PFSK-1 (cell line): ENCODE data around the gene ADAM12.

ENCODE experiments used
- FOXP2 ChIP-seq: optimal IDR thresholded peaks from 2 replicates; pipeline ENCODE3; 2011; ENCODE audit warnings: borderline replicate concordance, control low read depth, inconsistent platforms; ENCODE audit not compliant: insufficient read depth; ENCODE audit errors: extremely low read length, extremely low read depth
- POLR2AphosphoS5 ChIP-seq: IDR thresholded peaks from 2 replicates; pipeline ENCODE4 v1.6.1; 2012; ENCODE audit warnings: low read depth, mild to moderate bottlenecking, control low read depth, low read length, moderate library complexity
- SIN3A ChIP-seq: IDR thresholded peaks from 2 replicates; pipeline ENCODE4 v1.6.1; 2012; ENCODE audit warnings: mild to moderate bottlenecking, low read length, moderate library complexity, borderline replicate concordance; ENCODE audit not compliant: insufficient read depth
- TAF1 ChIP-seq: IDR thresholded peaks from 2 replicates; pipeline ENCODE4 v1.6.1; 2012; ENCODE audit warnings: low read length, control low read depth, borderline replicate concordance; ENCODE audit not compliant: insufficient read depth
- TF ChIP-seq, protein P1 (sequence below), 2 experiments: IDR thresholded peaks; 2 replicates each; pipeline versions ENCODE4 v1.6.1 to v1.8.0; 2011 to 2012; ENCODE audit warnings: low read depth in 2 of 2, low read length in 2 of 2, control low read depth in 1 of 2, inconsistent platforms in 1 of 2, mild to moderate bottlenecking in 1 of 2, moderate library complexity in 1 of 2; ENCODE audit not compliant: insufficient read depth in 1 of 2

Gene ADAM12

GRCh38 chr10:126216632-126216961 is 171.7 kb downstream of the ADAM12 start:
- TF ChIP-seq TAF1 (no peak), SIN3A (no peak), FOXP2 (no peak), POLR2AphosphoS5 (no peak)
- TF ChIP-seq, protein P1, sequence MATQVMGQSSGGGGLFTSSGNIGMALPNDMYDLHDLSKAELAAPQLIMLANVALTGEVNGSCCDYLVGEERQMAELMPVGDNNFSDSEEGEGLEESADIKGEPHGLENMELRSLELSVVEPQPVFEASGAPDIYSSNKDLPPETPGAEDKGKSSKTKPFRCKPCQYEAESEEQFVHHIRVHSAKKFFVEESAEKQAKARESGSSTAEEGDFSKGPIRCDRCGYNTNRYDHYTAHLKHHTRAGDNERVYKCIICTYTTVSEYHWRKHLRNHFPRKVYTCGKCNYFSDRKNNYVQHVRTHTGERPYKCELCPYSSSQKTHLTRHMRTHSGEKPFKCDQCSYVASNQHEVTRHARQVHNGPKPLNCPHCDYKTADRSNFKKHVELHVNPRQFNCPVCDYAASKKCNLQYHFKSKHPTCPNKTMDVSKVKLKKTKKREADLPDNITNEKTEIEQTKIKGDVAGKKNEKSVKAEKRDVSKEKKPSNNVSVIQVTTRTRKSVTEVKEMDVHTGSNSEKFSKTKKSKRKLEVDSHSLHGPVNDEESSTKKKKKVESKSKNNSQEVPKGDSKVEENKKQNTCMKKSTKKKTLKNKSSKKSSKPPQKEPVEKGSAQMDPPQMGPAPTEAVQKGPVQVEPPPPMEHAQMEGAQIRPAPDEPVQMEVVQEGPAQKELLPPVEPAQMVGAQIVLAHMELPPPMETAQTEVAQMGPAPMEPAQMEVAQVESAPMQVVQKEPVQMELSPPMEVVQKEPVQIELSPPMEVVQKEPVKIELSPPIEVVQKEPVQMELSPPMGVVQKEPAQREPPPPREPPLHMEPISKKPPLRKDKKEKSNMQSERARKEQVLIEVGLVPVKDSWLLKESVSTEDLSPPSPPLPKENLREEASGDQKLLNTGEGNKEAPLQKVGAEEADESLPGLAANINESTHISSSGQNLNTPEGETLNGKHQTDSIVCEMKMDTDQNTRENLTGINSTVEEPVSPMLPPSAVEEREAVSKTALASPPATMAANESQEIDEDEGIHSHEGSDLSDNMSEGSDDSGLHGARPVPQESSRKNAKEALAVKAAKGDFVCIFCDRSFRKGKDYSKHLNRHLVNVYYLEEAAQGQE (IDR thresholded peaks at IDR 0.05; ENCODE audit: insufficient read depth in 1 of 2, low read depth in 2 of 2, low read length in 2 of 2): no peak

DNA sequence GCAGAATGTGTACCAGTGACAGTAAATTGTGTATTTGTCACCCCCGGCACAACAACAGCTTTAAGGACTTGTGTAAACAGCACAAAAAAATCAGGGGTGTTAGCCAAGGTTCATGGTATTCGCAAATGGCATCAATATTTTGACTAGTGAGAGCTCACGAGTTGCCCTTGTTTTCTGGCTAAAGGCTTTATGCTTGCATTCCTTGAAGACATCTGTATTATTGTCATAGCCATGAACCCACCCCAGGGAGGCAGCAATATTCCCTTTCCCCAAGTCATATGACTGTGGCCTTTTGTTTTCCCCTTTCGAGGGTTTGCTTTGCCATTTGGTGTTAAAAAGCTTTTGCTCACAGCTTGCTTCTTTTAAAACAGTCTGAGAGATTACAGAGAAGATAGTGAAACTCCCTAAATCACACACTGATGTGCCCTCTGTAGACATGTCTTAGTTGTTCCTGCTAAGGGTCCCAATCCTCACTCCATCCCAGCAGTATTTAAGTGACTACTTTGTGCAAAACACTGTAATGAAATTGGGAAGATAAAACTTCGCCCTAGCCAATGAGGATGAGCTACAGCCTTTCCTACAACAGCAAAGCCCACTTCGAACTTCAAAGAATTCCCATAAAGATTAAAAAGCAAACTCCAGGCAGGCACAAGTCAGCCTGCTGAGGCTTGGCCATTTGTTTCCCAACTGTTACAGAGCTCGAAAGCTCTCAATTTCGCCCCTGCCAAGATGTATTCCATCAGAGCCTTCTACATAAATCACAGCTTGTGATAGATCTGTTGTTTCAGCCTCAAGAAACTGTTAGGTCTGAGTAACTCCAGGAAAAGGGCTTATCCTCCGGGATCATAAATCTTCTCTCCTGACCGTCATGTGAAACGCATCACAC is 172.3 kb downstream of the ADAM12 start:
- TF ChIP-seq, protein P1 (IDR thresholded peaks at IDR 0.05; ENCODE audit: insufficient read depth in 1 of 2, low read depth in 2 of 2, low read length in 2 of 2): no peak
- TF ChIP-seq POLR2AphosphoS5 (no peak), TAF1 (no peak), FOXP2 (no peak), SIN3A (no peak)

DNA sequence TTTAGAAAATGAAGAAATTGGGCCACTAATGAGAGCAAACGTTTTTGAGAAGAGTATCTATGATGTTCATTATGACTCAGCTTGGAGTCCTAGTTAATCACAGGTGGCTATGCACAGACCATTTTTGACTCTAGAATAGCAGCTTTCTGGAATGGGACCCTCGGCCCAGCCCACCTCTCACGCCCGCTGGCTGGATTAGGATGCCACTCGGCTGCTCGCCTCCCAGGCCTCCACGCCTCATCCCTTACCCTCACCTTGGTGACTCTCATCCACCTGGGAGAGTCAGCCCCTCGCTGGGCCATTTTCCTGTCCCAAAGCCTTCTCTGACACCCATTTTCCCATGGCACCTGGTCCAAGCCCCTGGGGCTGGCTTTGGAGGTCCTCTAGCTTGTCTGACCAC is 173.6 kb downstream of the ADAM12 start:
- TF ChIP-seq FOXP2 (no peak), SIN3A (no peak), POLR2AphosphoS5 (no peak), TAF1 (no peak)
- TF ChIP-seq, protein P1 (IDR thresholded peaks at IDR 0.05; ENCODE audit: insufficient read depth in 1 of 2, low read depth in 2 of 2, low read length in 2 of 2): no peak

GRCh38 chr10:126214021-126214420 is 174.3 kb downstream of the ADAM12 start:
- TF ChIP-seq FOXP2 (no peak), SIN3A (no peak), POLR2AphosphoS5 (no peak), TAF1 (no peak)
- TF ChIP-seq, protein P1 (IDR thresholded peaks at IDR 0.05; ENCODE audit: insufficient read depth in 1 of 2, low read depth in 2 of 2, low read length in 2 of 2): no peak
